GM21825 (cell line): ENCODE data around the gene NLGN1.

Experiments used
- ATAC-seq: cut with Tn5 transposase; IDR thresholded peaks from one replicate; pipeline ENCODE4 v1.9.1; 2021; ENCODE audit warnings: mild to moderate bottlenecking, moderate library complexity; ENCODE audit not compliant: unreplicated experiment

NLGN1 gene

DNA sequence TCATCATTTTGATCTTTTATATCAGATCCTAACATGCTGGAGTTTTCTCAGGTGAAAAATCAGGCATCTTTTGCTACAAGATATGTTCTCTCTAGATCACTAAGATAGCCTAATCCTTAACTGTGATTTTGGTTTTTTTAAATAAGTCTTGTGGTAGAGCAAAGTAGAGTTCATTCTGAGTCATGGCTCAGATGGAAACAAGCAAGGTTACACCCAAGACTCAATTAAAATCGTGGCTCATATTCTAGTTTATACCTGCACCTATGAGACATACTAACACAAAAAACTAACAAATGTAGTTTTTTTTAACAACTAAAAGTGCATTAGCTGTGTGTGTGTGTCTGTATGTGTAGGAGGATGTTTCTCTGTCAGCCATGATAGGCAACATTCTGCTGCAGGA, 428.2 kb downstream of the NLGN1 start:
- ATAC-seq = no peak

DNA sequence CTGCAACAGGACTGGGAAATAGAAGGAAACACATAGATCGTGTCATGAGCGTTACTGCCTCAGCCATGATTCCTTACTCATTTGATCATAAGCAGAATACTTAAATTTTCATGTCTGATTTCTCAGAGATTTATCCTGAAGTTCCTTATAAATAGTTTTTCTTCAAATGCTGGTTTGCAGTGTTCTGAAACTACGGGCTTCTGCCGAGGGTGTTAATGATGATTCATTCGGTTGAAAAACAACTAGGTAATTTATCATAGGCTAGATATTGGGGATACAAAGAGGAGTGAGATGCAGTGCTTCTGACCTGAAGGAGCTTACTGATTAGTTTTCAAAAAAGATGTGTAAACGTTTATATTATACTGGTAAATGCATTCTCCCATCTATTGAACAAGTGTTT, 428.9 kb downstream of the NLGN1 start:
- no peak for ATAC-seq

- ATAC-seq = no peak
Measured at GRCh38 chr3:173826901-173827609, 429.5 kb downstream of the NLGN1 start.

GRCh38 chr3:173838644-173839043, 441.1 kb downstream of the NLGN1 start:
- ATAC-seq = no peak

DNA sequence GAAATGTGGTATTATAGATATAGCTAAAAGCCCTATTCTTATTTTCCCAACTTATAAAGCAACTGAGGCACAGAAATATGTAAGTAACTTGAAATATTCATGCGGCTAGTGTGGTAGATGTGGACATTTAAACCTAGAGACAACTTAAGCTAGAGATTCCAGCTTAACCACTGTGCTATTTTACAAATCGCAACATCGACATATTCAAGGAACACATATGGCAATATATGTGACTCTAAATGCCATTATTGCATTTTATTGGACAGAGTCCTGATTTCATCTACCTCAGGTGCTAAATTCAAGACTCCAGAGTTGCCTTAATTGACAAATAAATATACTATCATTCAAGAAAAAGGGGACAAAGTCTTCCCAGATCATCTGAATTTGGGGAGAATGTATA, 442.3 kb downstream of the NLGN1 start:
- ATAC-seq = no peak

- no peak for ATAC-seq
Measured at GRCh38 chr3:173841334-173841733, 443.8 kb downstream of the NLGN1 start.

- no peak for ATAC-seq
Measured at GRCh38 chr3:173843060-173843459, 445.5 kb downstream of the NLGN1 start.

DNA sequence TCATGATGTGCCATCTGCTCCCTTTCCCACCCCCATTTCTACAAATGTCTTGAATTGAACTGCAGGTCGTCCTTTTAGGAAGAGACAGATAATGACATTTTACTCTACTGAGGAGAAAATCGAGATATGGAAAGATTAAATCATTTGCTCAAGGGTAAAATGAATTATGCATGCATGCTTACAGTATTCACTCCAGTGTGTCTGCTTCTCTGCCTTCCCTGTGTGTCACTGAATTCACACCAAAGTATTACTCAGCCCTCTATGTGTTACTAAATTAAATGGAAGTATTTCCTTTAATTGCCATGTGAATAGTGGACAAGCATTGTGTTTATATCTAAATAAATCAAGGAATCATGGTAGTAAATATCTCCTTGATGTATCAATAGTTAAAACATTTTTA, 449.0 kb downstream of the NLGN1 start:
- ATAC-seq = no peak

- ATAC-seq = no peak
Measured at GRCh38 chr3:173849489-173849888, 451.9 kb downstream of the NLGN1 start.

- no peak for ATAC-seq
Measured at GRCh38 chr3:173857154-173857553, 459.6 kb downstream of the NLGN1 start.

- no peak for ATAC-seq
Measured at GRCh38 chr3:173862701-173863100, 465.2 kb downstream of the NLGN1 start.

DNA sequence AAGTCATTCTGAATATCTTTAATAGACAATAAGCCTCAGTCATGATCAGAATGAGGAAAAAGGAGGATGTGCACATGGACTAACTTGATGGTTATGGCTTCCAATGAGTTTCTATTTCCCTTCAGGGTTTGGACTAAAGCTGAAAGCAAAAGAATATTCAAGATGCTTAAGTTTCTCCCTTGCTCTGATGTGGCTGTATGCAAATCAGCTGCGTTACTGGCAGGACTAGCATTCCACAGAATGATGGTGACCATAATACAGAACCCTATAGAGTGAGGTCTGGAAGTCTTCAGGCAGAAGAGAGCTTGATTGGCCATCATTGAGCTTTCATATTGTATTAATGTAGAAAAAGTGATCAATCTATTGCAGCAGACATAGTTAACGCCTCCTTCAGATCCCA, 466.0 kb downstream of the NLGN1 start:
- ATAC-seq = no peak

DNA sequence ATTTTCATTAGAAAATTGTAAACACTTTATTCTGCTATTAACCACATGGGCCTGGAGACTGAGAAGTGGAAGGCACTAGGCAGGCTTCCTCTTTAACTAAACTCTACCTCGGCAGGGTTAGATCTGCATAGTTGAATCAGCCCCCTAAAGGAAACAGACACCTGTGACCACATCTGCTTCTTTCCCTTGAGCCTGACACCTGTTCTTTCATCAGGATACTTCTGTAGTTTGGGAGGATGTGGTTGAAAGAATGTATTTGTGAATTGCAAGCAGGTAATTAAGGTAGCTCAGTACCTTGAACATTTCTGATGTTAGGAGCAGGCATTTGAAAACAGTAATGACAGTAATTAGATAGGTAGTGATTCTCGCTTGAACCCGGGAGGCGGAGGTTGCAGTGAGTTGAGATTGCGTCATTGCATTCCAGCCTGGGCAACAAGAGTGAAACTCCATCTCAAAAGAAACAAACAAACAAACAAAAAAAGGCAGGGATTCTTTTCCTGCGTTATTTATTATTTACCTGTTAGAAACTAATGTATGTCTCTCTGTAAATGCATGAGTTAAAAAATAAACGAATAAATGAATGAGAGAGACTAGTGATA, 468.5 kb downstream of the NLGN1 start:
- ATAC-seq = no peak

DNA sequence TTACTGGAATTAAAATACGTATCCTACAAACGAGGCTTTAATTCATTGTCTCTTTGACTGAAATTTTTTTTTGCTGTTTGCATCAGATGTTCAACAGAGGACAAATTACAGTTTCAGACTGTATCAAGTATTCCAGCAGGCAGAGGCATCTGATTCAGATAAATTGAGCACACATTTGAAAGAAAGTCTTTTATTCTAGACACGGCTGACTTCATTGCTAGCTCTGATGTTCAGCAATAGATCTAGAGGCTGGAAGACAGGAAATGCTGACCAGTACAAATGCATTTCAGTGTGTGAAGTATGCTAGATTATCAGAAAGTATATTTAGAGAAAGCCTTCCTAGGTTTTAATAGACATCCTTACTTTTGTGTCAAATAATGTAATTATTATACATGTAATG, 472.2 kb downstream of the NLGN1 start:
- no peak for ATAC-seq

DNA sequence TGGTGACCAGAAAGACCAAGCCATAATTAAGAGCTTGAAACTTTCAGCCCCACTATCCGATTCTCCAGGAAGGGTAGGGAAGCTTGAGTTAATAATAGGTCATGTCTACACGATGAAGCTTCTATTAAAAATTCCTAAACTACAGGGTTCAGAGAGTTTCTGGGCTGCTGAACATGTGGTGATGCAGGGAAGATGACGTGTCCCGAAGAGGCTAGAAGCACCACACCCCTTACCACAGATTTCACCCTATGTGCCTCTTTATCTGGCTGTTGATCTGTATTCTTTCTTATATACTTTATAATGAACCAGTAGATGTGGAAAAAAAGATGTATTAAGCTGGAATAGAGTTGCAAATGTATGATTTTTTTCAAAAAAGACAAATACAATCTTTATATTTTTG, 473.4 kb downstream of the NLGN1 start:
- no peak for ATAC-seq

DNA sequence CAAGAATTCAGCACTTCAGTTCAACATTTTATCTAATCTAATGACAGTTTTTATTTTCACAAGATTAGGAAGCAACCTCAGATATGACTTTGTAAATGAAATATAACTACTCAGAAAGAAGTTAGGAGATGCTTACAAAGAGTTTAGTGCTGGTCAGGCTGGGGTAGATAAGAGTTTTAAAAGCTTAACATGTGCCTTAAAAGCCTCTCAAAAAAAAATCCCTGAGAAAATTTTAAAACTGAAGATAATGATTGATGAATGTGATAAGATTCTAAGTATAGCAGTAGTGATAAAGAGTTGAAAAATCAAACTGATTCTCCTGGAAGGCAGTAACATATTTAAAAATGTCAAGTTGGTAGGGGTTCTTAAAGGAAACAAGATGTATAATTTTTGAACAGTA, 478.2 kb downstream of the NLGN1 start:
- ATAC-seq = no peak

DNA sequence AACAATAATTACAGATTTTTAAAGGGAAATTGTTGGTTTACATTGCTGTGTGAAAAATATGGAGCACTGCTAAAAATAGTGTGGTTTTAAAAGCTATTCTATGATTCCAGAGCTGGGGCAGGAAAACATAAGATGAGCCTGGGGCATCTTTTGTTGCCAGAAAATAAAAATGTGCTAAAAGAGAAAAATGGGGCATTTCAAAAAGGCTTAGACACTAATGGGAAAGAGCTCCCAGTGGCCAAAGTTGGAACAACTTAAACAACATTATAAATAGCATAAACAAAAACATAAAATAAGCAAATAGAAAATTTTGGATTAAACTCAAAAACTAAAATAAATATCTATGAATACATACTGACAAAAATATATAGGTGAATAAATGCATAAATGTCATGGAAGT, 478.9 kb downstream of the NLGN1 start:
- no peak for ATAC-seq

GRCh38 chr3:173887888-173888287, 490.3 kb downstream of the NLGN1 start:
- ATAC-seq = no peak

DNA sequence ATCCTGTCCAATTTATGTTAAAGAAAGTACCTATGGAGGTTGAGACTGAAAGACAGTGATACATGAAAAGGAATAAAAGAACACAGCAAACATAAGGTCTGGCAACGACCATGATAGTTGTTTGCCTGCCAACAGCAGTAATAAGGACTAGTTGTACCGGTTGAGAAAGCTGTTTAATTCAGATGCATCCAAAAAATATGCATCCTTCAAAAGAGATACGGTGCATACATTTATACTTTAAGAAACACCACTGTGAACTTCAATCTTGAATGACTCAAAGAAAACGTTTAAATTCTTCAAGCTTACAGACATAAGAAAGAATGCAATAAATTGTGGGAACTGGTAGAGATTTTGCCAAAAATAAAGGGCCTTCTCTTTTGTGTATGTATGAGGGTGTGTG, 492.1 kb downstream of the NLGN1 start:
- no peak for ATAC-seq

- ATAC-seq = no peak
Measured at GRCh38 chr3:173890091-173890490, 492.5 kb downstream of the NLGN1 start.

- no peak for ATAC-seq
Measured at GRCh38 chr3:173891272-173892100, 493.9 kb downstream of the NLGN1 start.

GRCh38 chr3:173892547-173892946, 495.0 kb downstream of the NLGN1 start:
- ATAC-seq = no peak
